Measurements from ENCODE around the gene GTPBP3. TPM values are rescaled to one million over a fixed set of nuclear protein-coding genes. Genes with fewer than 3 reads are reported as not detected.
A peak's percentile ranks its signal among the peaks of the same experiment; 100 is the strongest.

GTPBP3 gene
- polyA plus RNA-seq, 1 donor (not counting 4 experiments of a cell fraction or from before 2014, with no cell fraction given), result 7.2 TPM

DNA sequence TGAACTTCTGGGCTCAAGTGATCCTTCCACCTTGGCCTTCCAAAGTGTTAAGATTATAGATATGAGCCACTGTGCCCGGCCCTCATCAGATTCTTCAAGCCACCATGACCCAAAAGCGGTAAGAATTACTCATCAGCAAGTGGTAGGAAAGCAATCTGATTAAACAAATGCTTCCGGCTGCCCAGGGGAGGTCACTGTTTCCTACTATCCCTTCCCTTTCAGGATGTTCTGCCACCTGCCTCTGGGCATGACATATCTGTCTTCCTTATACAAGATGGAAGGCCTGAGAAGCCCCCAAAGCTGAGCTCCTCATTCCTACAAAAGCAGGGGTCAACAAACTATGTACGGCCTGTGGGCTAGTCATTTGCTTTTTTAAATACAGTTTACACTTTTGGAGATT is 41.1 kb upstream of the GTPBP3 start:
- H3K36me3 ChIP-seq (ENCODE audit: control insufficient read depth in 2 of 2, extremely low read depth in 1 of 2, insufficient read depth in 2 of 2, low read length in 2 of 2), result peaks cover 0 to 12% of the 10 kb centered on the region in 2 experiments
- H3K4me2 ChIP-seq (ENCODE audit: control insufficient read depth, extremely low read depth, insufficient read depth, low read depth, low read length), result no peak overlapping the region
- H3K4me3 ChIP-seq (ENCODE audit: control insufficient read depth in 2 of 3, extremely low read depth in 1 of 3, insufficient read depth in 2 of 3, low read depth in 1 of 3, low read length in 3 of 3), result no peak overlapping the region
- FAIRE-seq (no peak), DNase-seq (ENCODE audit: low read depth, low spot score) (no peak)
- no peaks in the 10 kb centered on the region for H3K27me3 ChIP-seq (ENCODE audit: control insufficient read depth, extremely low read depth, insufficient read depth, low read length)
- H3K9me1 ChIP-seq (ENCODE audit: control insufficient read depth, extremely low read depth, insufficient read depth, low read length), result no peaks in the 10 kb centered on the region
- H3K9me3 ChIP-seq (ENCODE audit: control insufficient read depth, low read depth, low read length), result no peaks in the 10 kb centered on the region
- H3K9ac ChIP-seq (ENCODE audit: control insufficient read depth, extremely low read depth, insufficient read depth, low read length), result no peak overlapping the region
- peaks cover 11% of the 10 kb centered on the region for H3K4me1 ChIP-seq (ENCODE audit: control insufficient read depth, extremely low read depth, insufficient read depth, low read length)
- H3K27ac ChIP-seq (ENCODE audit: control insufficient read depth, insufficient read depth, low read length), result no peak overlapping the region
- dilution Hi-C loops (cut with MboI; ENCODE audit: extremely low pct_ligation_motif_present, low sequenced_read_pairs), result no loop called here
- H2AFZ ChIP-seq (ENCODE audit: control insufficient read depth, low read length), result no peak overlapping the region
- TF ChIP-seq, protein P1, sequence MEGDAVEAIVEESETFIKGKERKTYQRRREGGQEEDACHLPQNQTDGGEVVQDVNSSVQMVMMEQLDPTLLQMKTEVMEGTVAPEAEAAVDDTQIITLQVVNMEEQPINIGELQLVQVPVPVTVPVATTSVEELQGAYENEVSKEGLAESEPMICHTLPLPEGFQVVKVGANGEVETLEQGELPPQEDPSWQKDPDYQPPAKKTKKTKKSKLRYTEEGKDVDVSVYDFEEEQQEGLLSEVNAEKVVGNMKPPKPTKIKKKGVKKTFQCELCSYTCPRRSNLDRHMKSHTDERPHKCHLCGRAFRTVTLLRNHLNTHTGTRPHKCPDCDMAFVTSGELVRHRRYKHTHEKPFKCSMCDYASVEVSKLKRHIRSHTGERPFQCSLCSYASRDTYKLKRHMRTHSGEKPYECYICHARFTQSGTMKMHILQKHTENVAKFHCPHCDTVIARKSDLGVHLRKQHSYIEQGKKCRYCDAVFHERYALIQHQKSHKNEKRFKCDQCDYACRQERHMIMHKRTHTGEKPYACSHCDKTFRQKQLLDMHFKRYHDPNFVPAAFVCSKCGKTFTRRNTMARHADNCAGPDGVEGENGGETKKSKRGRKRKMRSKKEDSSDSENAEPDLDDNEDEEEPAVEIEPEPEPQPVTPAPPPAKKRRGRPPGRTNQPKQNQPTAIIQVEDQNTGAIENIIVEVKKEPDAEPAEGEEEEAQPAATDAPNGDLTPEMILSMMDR (optimal IDR thresholded peaks at IDR 0.05 in 1 of 3, IDR thresholded peaks at IDR 0.05 in 1 of 3, conservative IDR thresholded peaks at IDR 0.05 in 1 of 3; ENCODE audit: extremely low read depth in 1 of 3, insufficient read depth in 2 of 3, low read length in 3 of 3), result peak in 1 of 3 experiments; percentile 56
- TF ChIP-seq EZH2 (IDR thresholded peaks at IDR 0.05; ENCODE audit: low read length), result no peak
- H4K20me1 ChIP-seq (ENCODE audit: control insufficient read depth, extremely low read depth, insufficient read depth, low read length), result peaks cover 3% of the 10 kb centered on the region
- peaks cover 9% of the 10 kb centered on the region for H3K79me2 ChIP-seq (ENCODE audit: control insufficient read depth, insufficient read depth, low read length)

DNA sequence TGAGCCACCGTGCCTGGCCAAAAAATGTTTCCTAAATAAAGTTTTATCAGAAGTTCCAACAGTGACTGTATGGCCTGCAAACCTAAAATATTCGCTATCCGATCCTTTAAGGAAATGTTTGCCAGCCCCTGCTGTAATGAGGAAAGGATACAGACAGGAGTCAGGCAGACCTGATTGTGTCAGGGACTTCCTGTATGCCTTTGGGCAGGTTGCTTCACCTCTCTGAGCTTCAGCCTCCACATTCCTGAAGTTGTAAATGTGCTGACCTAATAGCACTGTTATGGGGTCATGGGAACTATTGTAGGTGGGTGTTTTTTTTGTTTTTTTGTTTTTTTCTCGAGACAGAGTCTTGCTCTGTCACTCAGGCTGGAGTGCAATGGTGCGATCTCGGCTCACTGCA is 40.4 kb upstream of the GTPBP3 start:
- H3K9me1 ChIP-seq (ENCODE audit: control insufficient read depth, extremely low read depth, insufficient read depth, low read length), result no peaks in the 10 kb centered on the region
- FAIRE-seq (peak; percentile 52), DNase-seq (ENCODE audit: low read depth, low spot score) (no peak)
- H3K27ac ChIP-seq (ENCODE audit: control insufficient read depth, insufficient read depth, low read length), result no peak overlapping the region
- H3K4me1 ChIP-seq (ENCODE audit: control insufficient read depth, extremely low read depth, insufficient read depth, low read length), result peaks cover 11% of the 10 kb centered on the region
- dilution Hi-C loops (cut with MboI; ENCODE audit: extremely low pct_ligation_motif_present, low sequenced_read_pairs), result no loop called here
- H3K9me3 ChIP-seq (ENCODE audit: control insufficient read depth, low read depth, low read length), result no peaks in the 10 kb centered on the region
- H3K4me2 ChIP-seq (ENCODE audit: control insufficient read depth, extremely low read depth, insufficient read depth, low read depth, low read length), result peak overlapping the region; percentile 10
- H3K79me2 ChIP-seq (ENCODE audit: control insufficient read depth, insufficient read depth, low read length), result peaks cover 11% of the 10 kb centered on the region
- no peak overlapping the region for H3K9ac ChIP-seq (ENCODE audit: control insufficient read depth, extremely low read depth, insufficient read depth, low read length)
- no peak overlapping the region for H3K4me3 ChIP-seq (ENCODE audit: control insufficient read depth in 2 of 3, extremely low read depth in 1 of 3, insufficient read depth in 2 of 3, low read depth in 1 of 3, low read length in 3 of 3)
- H2AFZ ChIP-seq (ENCODE audit: control insufficient read depth, low read length), result no peak overlapping the region
- peaks cover 0 to 10% of the 10 kb centered on the region in 2 experiments for H3K36me3 ChIP-seq (ENCODE audit: control insufficient read depth in 2 of 2, extremely low read depth in 1 of 2, insufficient read depth in 2 of 2, low read length in 2 of 2)
- TF ChIP-seq, protein P1 (optimal IDR thresholded peaks at IDR 0.05 in 1 of 3, IDR thresholded peaks at IDR 0.05 in 1 of 3, conservative IDR thresholded peaks at IDR 0.05 in 1 of 3; ENCODE audit: extremely low read depth in 1 of 3, insufficient read depth in 2 of 3, low read length in 3 of 3), result no peak
- no peak for TF ChIP-seq EZH2 (IDR thresholded peaks at IDR 0.05; ENCODE audit: low read length)
- H4K20me1 ChIP-seq (ENCODE audit: control insufficient read depth, extremely low read depth, insufficient read depth, low read length), result peaks cover 3% of the 10 kb centered on the region
- H3K27me3 ChIP-seq (ENCODE audit: control insufficient read depth, extremely low read depth, insufficient read depth, low read length), result no peaks in the 10 kb centered on the region
